ENCODE measurements around the gene ADCY7. TPM values are rescaled to one million over a fixed set of nuclear protein-coding genes. Genes with fewer than 3 reads are reported as not detected.

ADCY7 gene
- total RNA-seq, 6 experiments from 2014 or later, result 2.5 to 10.2 (median 6.5) TPM

- 60% methylated on average over 1 of the region's 3 CpGs for WGBS (ENCODE audit: insufficient coverage, low coverage, low lambda C conversion rate, missing lambda C conversion rate)
- DNase-seq, result peak in 1 of 3 donors; percentile 35
- Histone ChIP-seq H3K4me3 (peak overlapping the region in 2 of 3 donors; percentile 14 to 36), H3K9me3 (no peaks in the 10 kb centered on the region), H3K4me1 (no peaks in the 10 kb centered on the region), H3K27me3 (no peaks in the 10 kb centered on the region), H3K27ac (peak overlapping the region; percentile 11 to 64 (median 57)), H3K36me3 (no peaks in the 10 kb centered on the region)
- no peak for TF ChIP-seq CTCF (IDR thresholded peaks at IDR 0.05)
- TF ChIP-seq POLR2A (IDR thresholded peaks at IDR 0.05), result no peak
- no peak for ATAC-seq
- intact Hi-C loops (cut with DNase I), result no loop called here
Observed at GRCh38 chr16:50275098-50275415, 8.7 kb downstream of the ADCY7 start.

GRCh38 chr16:50275428-50276325 lies 9.3 kb downstream of the ADCY7 start:
- no peaks in the 10 kb centered on the region for H3K9me3 ChIP-seq
- no peak overlapping the region for H3K4me3 ChIP-seq
- DNase-seq (peak in 1 of 3 donors; percentile 51), ATAC-seq (no peak)
- no peaks in the 10 kb centered on the region for H3K36me3 ChIP-seq
- no peaks in the 10 kb centered on the region for H3K27me3 ChIP-seq
- no peaks in the 10 kb centered on the region for H3K4me1 ChIP-seq
- TF ChIP-seq CTCF (IDR thresholded peaks at IDR 0.05) (no peak), POLR2A (IDR thresholded peaks at IDR 0.05) (no peak)
- WGBS (ENCODE audit: insufficient coverage, low coverage, low lambda C conversion rate, missing lambda C conversion rate), result no CpG with 5 or more reads among the region's 12 CpGs
- peak overlapping the region in 1 of 3 donors; percentile 57 for H3K27ac ChIP-seq
- intact Hi-C loops (cut with DNase I), result no loop called here

- no peak overlapping the region for H3K4me3 ChIP-seq
- H3K36me3 ChIP-seq, result no peaks in the 10 kb centered on the region
- no CpG with 5 or more reads among the region's 2 CpGs for whole genome bisulfite sequencing (ENCODE audit: insufficient coverage, low coverage, low lambda C conversion rate, missing lambda C conversion rate)
- H3K27ac ChIP-seq, result peak overlapping the region in 1 of 3 donors; percentile 43
- ATAC-seq (no peak), DNase-seq (peak in 1 of 3 donors; percentile 43)
- no peaks in the 10 kb centered on the region for H3K4me1 ChIP-seq
- no peaks in the 10 kb centered on the region for H3K27me3 ChIP-seq
- H3K9me3 ChIP-seq, result no peaks in the 10 kb centered on the region
- intact Hi-C loops (cut with DNase I), result no loop called here
- TF ChIP-seq CTCF (IDR thresholded peaks at IDR 0.05) (no peak), POLR2A (IDR thresholded peaks at IDR 0.05) (no peak)
Observed at GRCh38 chr16:50276326-50276640, 9.9 kb downstream of the ADCY7 start.

GRCh38 chr16:50276801-50277555 lies 10.6 kb downstream of the ADCY7 start:
- no peak for ATAC-seq
- H3K4me1 ChIP-seq, result peaks cover 0 to 1% (median 0%) of the 10 kb centered on the region in 4 donors
- WGBS (ENCODE audit: insufficient coverage, low coverage, low lambda C conversion rate, missing lambda C conversion rate), result 84% methylated on average over 4 of the region's 4 CpGs
- no peaks in the 10 kb centered on the region for H3K27me3 ChIP-seq
- no peak overlapping the region for H3K4me3 ChIP-seq
- H3K27ac ChIP-seq, result no peak overlapping the region
- no peak for DNase-seq
- intact Hi-C loops (cut with DNase I), result no loop called here
- H3K36me3 ChIP-seq, result no peaks in the 10 kb centered on the region
- no peaks in the 10 kb centered on the region for H3K9me3 ChIP-seq
- TF ChIP-seq POLR2A (IDR thresholded peaks at IDR 0.05) (no peak), CTCF (IDR thresholded peaks at IDR 0.05) (no peak)

Measured in right lobe of liver (tissue), 6 donors.